Measurements from ENCODE around the gene SLC1A1.
"Not testable (repeated sequence)": the region's sequence is repeated elsewhere in the genome, so short reads cannot be mapped to it uniquely, and the experiment has no call there.

The SLC1A1 gene

DNA sequence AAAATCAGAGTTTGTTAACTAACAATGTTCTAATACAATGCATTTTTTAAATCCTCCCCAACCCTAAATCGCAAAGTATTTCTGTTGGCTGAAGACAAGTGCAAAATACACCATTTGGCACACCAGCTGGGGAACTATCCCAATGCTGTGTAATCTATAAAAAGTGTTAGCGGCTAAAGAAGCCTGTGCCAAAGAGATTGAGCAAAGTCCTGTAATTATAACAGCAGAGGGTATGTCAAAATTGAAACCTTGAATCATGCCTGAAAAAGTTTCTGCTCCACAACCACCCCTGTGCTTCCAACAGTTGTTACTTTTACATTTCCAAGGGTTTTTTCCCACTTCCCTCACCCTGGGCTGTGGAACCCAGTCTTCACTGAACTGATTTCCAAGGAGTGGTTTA, 88.7 kb downstream of the SLC1A1 start:
- DNase-seq (ENCODE audit: low spot score): no peak

DNA sequence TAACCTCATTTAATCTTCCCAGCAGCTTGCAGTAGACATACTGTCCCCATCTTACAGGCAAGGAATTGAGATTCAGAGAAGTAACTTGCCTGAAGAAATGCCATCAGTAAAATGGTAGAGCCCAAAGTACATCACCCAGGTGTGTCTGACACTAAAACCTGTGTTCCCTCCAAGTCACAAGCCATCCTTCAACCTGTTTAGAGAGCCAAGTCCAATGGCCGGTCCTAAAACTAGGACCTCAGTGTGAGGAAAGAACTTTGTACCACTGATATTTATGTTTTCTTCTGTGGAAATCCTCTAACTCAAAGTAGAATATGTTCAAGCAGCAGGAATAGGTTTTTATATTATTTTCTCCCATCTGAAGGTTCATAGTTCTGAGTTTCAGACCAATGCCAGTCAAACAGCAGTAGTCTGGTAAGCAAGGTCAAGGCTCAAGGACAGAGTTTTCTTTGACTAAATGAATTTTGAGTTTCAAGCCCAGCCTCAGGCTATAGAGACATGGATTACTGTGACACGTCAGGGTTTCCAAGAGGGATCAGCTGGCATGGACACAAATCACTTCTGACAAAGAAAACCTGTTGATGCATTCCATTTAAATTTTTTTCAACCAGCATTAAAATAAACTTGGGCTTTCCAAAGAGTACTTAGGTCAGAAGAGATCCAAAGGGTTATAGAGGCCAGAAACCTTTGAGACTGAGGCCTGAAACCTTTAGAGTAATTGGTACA, 90.9 kb downstream of the SLC1A1 start:
- DNase-seq (ENCODE audit: low spot score): no peak

DNA sequence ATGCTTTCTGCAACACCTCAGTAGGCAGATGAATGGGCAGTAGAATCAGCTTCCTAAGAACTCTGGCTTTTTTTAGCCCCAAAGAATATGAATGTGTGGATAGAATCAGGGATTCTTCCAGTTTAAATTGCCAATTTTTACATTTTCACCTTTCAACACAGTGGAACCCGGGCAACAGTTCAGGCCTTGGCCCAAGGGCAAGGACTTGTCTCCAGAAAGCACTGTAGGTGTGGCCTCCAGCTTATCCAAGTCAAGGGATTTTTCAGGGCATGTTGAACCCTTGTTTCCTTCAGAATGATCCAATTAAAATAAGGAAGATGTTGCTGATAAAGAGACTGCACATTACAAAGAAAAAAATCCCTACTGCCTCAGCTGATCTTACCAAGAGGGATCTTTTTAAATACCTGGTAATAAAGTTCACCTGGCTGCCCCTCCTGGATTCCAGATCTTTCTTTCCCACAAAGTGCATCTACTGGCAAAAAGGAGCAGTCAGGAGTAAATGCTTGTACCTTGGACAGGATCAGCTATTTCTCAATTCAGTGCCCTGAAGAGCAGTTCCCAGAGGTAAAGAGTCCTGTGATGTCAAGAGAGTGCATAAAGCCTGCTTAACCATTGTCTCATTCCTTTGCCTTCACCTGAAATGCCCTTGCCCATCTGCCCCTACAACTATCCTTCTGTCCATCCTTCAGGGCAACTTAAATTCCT, 91.7 kb downstream of the SLC1A1 start:
- no peak for DNase-seq (ENCODE audit: low spot score)

DNA sequence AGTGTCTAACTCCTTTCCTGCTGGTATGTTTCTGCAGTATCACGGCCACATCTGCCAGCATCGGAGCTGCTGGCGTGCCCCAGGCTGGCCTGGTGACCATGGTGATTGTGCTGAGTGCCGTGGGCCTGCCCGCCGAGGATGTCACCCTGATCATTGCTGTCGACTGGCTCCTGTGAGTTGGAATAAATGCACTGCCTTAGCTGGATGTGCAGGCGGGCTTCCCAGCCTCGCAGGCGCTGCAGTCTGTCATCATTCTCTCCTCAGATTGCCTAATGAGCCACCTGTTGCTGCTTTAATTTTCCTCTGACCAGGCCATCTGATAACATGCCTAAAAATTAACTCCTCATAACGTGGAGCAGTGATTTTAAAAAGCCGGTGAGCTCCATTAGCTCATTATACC, 92.7 kb downstream of the SLC1A1 start:
- no peak for DNase-seq (ENCODE audit: low spot score)

DNA sequence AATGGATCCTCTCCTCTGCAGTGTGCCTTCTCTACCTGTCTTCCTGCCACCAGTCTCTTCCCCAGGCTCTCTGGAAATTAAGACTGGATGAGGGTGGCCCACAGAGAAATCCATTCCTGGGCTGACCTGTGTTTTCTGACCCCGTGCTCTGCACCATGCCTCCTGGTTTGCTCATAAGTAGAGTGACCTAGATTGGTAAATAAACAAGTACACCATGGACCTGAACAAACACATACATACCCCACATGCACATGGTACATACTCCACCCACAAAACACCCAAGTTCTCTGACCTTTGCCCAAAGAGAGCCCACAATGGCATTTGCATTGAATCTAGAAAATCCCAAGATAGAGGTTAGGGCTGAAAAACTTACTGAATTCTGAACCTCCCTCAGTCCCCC, 94.4 kb downstream of the SLC1A1 start:
- DNase-seq (ENCODE audit: low spot score): no peak

DNA sequence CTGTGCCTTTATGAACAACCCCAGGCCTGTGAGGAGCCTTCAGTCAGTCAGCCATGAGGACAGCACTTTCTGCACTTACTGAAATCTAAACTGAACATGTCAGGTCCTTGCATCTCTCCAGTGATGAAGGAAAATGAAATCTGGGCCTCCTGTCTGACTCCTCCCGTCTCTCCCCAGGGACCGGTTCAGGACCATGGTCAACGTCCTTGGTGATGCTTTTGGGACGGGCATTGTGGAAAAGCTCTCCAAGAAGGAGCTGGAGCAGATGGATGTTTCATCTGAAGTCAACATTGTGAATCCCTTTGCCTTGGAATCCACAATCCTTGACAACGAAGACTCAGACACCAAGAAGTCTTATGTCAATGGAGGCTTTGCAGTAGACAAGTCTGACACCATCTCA, 94.9 kb downstream of the SLC1A1 start:
- DNase-seq (ENCODE audit: low spot score): no peak

DNA sequence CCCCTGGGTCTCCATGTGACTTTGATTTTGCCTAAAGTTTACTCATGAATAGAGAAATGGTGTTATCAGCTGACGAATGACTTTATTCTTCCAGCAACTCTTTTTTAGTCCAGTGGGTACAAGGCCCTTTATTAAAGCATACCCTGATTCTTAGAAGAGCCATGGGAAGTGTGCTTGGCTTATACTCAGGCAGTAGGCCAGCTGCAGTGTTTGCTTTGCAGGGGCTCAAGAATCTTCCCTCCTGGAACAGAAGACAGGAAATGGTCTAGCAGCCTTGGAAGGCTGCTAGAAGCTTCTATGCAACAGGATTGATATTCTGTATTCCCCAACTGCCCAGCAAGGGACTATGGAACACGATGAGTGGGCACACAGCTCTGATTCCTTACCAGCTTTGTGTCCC, 98.5 kb downstream of the SLC1A1 start:
- no peak for DNase-seq (ENCODE audit: low spot score)

DNA sequence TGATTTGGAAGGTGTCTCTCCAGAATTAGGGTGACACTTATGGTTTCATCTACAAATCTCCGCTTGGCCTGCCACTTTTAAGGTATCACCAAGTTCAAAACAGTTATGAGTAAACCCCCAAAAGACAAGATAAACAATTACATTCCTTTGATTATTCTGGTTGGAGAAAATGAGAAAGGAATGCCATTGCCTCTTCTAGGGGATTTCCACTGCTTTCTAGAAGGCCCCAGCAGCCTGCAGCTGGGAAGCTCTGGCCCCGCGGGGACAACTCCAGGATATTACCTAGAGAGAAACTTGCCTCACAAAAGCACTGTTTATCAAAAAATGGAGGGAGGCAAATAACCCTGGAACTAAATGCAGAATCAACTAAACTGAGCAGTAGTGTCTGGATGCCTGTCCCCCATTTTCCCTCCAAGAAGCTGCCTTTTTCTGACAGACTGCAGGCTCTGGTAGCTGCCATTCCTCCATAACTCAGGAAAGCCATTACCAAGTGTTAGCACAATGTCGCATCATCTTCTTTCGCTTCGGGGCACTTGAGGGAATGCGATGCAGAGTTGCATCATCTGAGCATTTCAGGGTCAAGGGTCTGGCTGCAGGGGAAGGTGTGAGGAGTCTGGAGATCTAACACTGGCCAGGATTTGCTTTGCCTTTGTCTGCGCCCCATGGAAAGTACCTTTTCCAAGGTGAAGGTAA, 100.3 kb downstream of the SLC1A1 start:
- DNase-seq (ENCODE audit: low spot score): no peak

DNA sequence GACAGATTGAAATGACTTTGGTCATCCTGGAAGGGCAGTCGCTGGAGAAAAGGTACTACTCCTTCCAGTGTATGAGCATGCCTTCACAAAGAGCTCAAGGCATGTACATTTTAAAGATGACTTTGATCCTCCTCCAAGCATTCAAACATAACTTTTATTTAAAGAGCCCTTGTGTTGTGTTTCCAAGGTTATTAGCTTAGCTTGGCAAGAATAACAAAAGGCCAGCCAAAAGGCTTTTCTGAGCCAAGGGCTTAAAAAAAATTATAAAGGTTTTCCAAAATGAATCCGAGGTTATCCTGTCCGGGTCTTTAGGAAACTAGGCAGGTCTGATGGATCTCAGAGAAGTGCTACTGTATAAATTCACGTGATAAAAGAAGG, 100.8 kb downstream of the SLC1A1 start:
- no peak for DNase-seq (ENCODE audit: low spot score)

DNA sequence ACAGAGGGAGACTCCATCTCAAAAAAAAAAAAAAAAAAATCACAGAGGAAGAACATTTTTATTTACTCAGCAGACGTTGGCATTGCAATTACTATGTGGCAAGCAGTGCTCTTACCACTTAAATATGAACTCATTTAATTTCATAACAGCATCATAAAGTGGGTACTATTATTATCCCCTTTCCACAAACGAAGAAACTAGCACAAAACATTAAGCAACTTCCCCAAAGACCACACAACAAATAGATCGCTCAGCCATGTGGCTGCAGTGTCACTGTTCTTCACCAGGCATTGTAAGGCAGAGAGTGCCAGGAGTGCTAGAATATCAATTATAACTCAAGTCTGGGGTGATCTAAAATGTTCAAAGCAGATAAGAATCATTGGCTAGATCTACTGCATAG, 102.0 kb downstream of the SLC1A1 start:
- DNase-seq (ENCODE audit: low spot score): no peak

DNA sequence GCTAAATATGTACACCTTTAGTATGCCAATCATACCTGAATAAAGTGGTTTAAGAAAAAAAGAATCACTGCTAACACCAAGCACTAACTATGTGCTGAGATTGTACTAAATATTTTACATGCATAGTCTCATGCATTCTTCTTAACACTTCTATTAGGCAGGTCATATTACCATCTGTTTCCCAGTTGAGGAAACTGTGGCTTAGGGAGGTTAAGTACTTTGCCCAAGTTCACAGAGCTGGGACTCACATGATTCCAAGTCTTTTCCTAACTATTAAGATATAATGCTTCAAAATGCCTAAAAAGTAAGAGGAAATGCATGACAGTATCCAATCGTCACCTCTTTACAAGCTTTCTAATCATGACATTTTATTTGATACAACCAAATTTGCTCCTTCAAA, 102.6 kb downstream of the SLC1A1 start:
- no peak for DNase-seq (ENCODE audit: low spot score)

DNA sequence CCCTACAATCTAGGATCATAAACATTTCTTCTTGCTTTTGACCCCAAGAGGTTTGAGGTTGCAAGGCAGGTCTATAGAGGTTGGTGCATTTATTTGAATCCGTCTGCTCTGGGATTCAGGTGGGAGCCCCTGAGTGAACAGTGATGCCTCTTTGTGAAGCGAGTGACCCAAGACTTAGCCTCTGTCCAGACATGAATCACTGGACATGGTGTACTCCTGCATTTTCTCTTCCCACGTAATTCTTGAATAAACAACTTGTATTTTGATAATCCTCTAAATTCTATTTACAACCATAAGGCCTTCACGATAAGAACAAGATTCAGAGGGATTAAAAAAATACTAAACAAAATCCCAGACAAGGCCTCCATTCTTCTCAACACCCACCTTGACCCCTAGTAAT, 104.3 kb downstream of the SLC1A1 start:
- no peak for DNase-seq (ENCODE audit: low spot score)

DNA sequence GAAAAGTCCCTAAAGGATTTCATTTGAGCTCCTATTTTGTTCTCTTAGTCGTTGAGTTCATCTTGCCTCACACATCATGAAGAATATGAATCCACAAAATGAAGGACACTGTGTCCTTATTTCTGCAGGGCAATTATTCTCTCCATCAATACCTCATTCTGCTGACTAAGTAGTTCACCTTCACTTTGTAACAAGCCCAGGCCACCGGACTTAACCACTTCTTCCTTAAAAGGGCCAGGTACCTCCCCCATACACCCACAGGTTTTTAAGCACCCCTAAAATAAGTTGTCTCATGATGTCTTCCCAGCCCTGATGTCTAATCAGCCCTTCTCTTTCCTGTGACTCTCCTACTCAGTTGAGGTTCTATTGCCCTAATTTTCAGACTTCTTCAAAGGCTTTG, 104.7 kb downstream of the SLC1A1 start:
- no peak for DNase-seq (ENCODE audit: low spot score)

DNA sequence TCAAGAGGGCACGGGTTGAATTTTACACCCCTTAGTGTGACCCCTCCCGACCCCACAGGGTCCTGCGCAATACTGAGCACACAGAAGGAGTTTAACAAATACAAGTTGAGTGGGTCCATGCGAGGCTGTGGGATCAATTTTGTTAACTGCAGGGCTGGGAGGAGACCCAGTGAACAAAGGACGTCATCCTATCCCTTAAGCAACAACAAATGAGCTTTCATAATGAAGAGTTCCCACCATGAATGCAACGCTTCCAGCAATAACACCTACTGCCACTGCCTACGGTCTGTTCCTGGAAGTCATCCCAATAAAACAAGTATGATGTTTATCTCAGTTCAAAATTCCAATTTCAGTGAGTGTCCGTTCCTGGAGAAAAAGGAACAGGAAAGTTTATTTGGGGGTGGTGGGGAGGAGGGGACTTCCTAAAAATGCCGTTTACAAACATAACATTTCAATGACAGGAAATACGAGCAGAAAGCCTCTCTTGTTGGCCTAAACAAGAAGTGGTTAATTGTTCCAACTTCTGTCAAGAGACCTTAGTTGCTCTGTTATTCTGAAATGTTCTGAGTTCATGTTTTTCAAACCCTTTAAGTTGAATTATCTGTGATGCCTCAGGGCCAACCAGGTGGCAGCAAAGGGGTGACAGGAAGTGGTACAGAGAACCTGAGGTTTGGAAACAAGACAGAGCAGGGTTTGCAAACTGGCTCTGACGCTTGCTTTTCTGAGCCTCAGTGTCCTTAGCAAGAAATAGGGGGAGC, 106.1 kb downstream of the SLC1A1 start:
- no peak for DNase-seq (ENCODE audit: low spot score)

DNA sequence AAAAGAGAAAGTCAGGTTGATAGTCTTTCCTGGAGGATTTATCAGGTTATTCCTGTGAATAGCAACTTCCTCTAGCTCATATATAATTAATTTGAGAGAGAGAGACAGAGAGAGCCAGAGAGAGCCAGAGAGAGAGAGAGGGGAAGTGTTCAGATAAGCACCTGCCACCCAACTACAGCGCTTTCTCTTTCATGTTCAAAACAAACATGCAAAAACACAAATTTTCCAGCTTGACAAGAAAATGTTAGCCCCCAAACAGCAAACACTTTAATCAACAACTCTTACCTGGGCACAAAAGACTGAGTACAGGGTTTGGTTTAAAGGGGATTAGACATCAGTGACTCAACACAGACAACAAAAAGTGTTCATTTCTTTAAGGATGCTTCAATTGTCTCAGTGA, 110.1 kb downstream of the SLC1A1 start:
- DNase-seq (ENCODE audit: low spot score): no peak

DNA sequence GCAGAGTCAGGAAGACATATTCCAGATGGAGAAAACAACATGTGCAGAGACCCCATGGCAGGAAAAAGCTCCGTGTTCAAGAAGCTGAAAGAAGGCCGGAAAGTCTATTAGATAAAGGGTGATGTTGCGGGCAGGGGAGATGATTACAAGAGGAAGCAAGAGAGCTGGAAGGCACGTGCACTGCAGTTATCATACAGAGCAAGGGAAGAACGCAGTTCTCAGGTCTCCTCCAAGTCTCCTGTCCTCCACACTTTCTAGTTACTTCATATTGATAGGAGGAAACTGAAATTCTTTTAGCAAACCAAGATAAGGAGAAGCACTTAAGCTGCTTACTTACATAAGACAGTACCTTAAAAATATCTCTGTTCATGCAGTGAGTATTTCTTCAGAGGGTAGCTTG, 113.6 kb downstream of the SLC1A1 start:
- DNase-seq (ENCODE audit: low spot score): no peak

DNA sequence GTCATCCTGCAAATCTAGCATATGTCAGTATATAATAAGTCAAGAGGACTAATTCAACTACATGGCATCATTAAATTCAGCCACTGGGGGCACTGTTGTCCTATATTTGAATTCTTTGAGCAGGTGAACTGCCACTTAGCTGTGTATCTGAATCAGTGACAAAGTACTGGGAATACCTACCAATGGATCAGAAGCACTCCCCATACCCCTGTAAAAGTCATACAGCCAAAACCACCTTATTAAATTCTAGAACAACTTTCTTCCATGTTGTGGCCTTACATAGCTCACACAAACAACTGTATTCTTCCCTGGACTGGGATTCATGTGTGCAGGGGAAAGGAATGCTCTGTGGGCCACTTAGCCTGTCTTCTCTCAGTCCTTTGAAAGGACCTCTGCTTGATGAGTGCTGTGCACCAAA, 114.4 kb downstream of the SLC1A1 start:
- no peak for DNase-seq (ENCODE audit: low spot score)

DNA sequence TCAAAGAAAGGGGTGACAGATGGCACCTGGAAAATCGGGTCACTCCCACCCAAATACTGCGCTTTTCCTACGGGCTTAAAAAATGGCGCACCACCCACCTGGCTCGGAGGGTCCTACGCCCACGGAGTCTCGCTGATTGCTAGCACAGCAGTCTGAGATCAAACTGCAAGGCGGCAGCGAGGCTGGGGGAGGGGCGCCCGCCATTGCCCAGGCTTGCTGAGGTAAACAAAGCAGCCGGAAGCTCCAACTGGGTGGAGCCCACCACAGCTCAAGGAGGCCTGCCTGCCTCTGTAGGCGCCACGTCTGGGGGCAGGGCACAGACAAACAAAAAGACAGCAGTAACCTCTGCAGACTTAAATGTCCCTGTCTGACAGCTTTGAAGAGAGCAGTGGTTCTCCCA, 115.8 kb downstream of the SLC1A1 start:
- not testable (repeated sequence) for DNase-seq (ENCODE audit: low spot score)

DNA sequence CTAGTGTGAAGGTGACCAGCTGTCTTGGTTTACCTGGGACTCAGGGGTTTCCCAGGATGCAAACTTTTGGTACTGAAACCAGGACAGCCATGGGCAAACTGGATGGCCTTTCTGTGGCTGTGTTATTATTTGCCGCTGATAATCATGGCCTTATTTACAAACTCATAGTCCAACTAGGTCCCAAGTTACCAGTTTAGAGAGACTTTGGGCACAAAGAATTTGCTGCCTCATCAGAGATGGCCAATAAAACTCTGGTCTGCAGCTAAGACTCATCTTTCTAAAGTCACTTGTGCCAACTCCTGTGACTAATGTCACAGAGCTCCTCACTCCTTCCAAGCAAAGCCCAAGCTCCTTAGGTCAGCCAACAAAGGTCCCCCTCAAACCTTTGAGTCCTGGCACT, 124.4 kb downstream of the SLC1A1 start:
- DNase-seq (ENCODE audit: low spot score): no peak

DNA sequence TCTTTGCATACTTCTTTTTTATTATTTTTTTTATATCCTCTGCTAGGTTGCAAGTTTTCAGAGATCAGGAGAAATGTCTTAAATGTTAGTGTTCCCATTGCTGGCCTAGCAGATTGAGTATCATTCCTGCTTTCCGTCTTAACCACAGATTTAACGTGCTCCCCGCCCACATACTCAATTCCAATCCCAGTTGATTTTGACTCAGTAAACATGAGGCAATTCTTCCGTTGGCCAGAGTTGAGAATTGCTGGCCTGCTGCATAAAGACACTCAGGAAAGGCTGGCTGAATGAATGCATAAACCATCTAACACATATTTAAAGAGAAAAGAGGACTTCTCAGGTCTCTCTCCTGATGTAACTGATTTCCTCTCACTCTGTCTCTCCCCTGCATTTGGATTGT, 125.0 kb downstream of the SLC1A1 start:
- DNase-seq (ENCODE audit: low spot score): no peak

DNA sequence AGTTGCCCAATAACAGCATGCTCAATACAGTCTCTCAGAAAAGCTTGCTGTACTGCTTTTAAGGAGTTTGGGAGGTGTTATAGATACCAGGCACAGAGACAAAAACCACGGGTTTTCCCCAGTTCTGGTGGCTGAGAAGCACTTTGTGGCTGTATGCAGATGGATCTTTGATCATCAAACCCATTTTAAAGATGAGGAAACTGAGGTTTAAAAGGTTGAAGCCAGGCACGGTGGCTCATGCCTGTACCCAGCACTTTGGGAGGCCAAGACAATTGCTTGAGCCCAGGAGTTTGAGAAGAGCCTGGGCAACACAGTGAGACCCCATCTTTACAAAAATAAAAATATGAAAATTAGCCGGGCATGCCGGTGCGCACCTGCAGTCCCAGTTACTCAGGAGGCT, 125.5 kb downstream of the SLC1A1 start:
- DNase-seq (ENCODE audit: low spot score): no peak

DNA sequence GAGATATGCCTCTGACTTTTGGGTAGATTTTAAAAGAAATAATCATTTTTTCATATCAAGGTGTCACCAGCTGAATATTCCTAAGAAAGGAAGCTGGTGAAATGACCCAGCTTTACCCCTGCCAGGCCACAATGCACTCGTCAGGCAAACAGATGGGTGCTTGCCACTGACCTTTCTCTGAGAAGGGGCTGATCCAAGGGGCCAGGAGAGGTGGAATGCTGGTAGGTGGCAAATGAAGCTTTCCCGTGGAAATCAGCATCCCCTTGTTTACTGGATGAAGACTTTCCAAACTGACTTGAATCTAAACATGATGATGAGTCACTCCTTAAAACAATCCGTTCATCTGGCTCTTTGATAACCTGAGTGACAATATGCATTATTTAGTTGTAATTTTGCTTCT, 127.5 kb downstream of the SLC1A1 start:
- DNase-seq (ENCODE audit: low spot score): no peak

DNA sequence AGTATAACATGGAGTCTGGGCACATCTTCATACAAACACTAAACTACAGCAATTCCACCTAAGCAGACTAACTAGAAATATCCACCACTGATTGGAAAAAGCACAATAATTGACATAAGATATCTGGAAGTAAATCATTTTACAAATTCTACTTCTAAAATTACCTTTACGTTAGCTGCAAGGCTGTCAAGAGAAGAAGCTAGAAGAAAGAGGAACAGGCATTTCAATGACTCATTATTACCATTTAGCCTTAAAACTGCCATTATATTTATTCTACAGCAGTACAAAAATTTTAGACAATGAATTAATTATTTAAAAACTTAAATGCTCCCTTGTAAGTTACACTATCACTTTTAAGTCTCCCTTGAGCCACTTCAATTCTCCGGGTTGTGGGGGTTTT, 128.4 kb downstream of the SLC1A1 start:
- DNase-seq (ENCODE audit: low spot score): no peak

All from left forelimb (tissue), 1 donor.